Measurements from ENCODE around the gene APRT. TPM values are rescaled to one million over a fixed set of nuclear protein-coding genes. Genes with fewer than 3 reads are reported as not detected.
A peak's percentile ranks its signal among the peaks of the same experiment; 100 is the strongest.

APRT gene
- polyA plus RNA-seq, 3 donors, result 123 to 307 (median 233) TPM

DNA sequence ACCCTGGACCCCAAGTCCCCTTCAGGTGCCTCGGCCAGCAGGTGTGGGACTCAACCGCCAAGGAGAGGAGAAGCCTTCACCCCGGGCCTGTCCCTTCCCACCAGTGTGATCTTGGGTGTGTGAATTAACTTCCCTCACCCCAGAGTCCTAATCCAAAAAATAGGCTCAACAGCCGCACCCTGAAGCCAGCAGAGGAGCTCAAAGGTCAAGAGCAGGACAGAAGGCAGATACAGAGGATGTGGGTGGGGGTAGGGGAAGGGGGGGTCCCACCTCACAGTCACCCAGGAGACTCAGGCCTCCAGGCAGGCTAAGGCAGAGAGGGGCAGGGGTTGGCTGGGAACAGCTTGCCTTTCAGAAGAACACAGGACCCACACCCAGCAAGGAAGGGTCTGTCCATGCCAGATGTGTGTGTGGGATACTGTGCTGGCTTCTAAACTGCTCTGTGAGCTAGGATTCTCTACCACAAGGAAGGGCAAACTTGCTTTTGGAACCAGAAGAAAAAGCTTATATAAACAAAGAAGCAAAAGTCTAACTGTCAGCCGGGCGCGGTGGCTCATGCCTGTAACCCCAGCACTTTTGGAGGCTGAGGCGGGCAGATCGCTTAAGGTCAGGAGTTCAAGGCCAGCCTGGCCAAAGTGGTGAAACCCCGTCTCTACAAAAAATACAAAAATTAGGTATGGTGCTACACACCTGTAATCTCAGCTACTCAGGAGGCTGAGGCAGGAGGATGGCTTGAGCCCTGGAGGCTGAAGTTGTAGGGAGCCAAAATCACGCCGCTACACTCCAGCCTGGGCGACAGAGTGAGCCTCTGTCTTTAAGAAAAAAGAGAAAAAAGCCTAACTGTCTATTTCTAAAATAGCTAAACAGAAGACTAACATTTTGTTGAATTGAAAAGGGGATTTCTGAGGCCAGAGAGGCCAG lies 31.3 kb downstream of the APRT start:
- peaks cover 67% of the 10 kb centered on the region for H3K4me1 Mint-ChIP-seq
- H3K4me3 ChIP-seq (replicated peaks in 1 of 3; ENCODE audit: low read depth in 2 of 3, low read length in 3 of 3), result peak overlapping the region in 2 of 3 experiments; percentile 28 to 80
- TF ChIP-seq CTCF (IDR thresholded peaks at IDR 0.05), result no peak
- H3K36me3 Mint-ChIP-seq, result peaks cover 10 to 37% of the 10 kb centered on the region in 2 donors
- WGBS (ENCODE audit: insufficient coverage), result no CpG with 5 or more reads among the region's 13 CpGs
- no peaks in the 10 kb centered on the region for H3K27me3 Mint-ChIP-seq (ENCODE audit: low read depth in 3 of 3)
- H3K27ac Mint-ChIP-seq, result peak overlapping the region; percentile 95 to 99 (median 98)
- H3K4me3 Mint-ChIP-seq, result peak overlapping the region; percentile 90 to 93
- no peaks in the 10 kb centered on the region for H3K9me3 ChIP-seq (replicated peaks in 1 of 2; ENCODE audit: control insufficient read depth in 1 of 2, insufficient read depth in 1 of 2, low read length in 2 of 2)
- H2AFZ ChIP-seq (ENCODE audit: insufficient read depth, low read depth, low read length, poor library complexity, severe bottlenecking), result no peak overlapping the region
- peaks cover 65 to 80% of the 10 kb centered on the region in 2 donors for H3K4me1 ChIP-seq (ENCODE audit: control insufficient read depth in 1 of 2, insufficient read depth in 2 of 2, low read length in 2 of 2)
- peaks cover 75% of the 10 kb centered on the region for H4K20me1 ChIP-seq (ENCODE audit: insufficient read depth, low read length)
- H3K79me2 ChIP-seq (ENCODE audit: insufficient read depth, low read length), result peaks cover 89% of the 10 kb centered on the region
- peak overlapping the region; percentile 86 to 99 for H3K27ac ChIP-seq (ENCODE audit: low read depth in 1 of 2, low read length in 2 of 2)
- H3K9me3 Mint-ChIP-seq, result no peaks in the 10 kb centered on the region
- peak overlapping the region; percentile 84 for H3K9ac ChIP-seq (ENCODE audit: insufficient read depth, low read length, poor library complexity, severe bottlenecking)
- H3K27me3 ChIP-seq (ENCODE audit: control insufficient read depth in 2 of 2, insufficient read depth in 2 of 2, low read length in 2 of 2), result no peaks in the 10 kb centered on the region
- H3K4me2 ChIP-seq (replicated peaks; ENCODE audit: extremely low read depth, low read length, poor library complexity, severe bottlenecking), result peak overlapping the region; percentile 90
- intact Hi-C loops (cut with micrococcal nuclease), result loop anchor here in 1 of 2 donors (5.0 to 10.0 kb wide), 3 partner anchors 77 to 1164 kb away; partner anchors contain the start of genes DEF8, GALNS and TRAPPC2L
- H3K36me3 ChIP-seq (replicated peaks in 1 of 2; ENCODE audit: control insufficient read depth in 1 of 2, insufficient read depth in 2 of 2, low read length in 2 of 2), result peaks cover 6 to 11% of the 10 kb centered on the region in 2 donors
- no peak for DNase-seq

- H3K9me3 Mint-ChIP-seq, result no peaks in the 10 kb centered on the region
- Histone ChIP-seq H3K4me2 (replicated peaks; ENCODE audit: extremely low read depth, low read length, poor library complexity, severe bottlenecking) (peak overlapping the region; percentile 90), H3K27me3 (ENCODE audit: control insufficient read depth in 2 of 2, insufficient read depth in 2 of 2, low read length in 2 of 2) (no peaks in the 10 kb centered on the region), H4K20me1 (ENCODE audit: insufficient read depth, low read length) (peaks cover 83% of the 10 kb centered on the region), H3K9me3 (replicated peaks in 1 of 2; ENCODE audit: control insufficient read depth in 1 of 2, insufficient read depth in 1 of 2, low read length in 2 of 2) (no peaks in the 10 kb centered on the region), H3K9ac (ENCODE audit: insufficient read depth, low read length, poor library complexity, severe bottlenecking) (peak overlapping the region; percentile 84), H3K4me3 (replicated peaks in 1 of 3; ENCODE audit: low read depth in 2 of 3, low read length in 3 of 3) (peak overlapping the region in 1 of 3 experiments; percentile 80), H2AFZ (ENCODE audit: insufficient read depth, low read depth, low read length, poor library complexity, severe bottlenecking) (no peak overlapping the region), H3K27ac (ENCODE audit: low read depth in 1 of 2, low read length in 2 of 2) (peak overlapping the region; percentile 86 to 99), H3K4me1 (ENCODE audit: control insufficient read depth in 1 of 2, insufficient read depth in 2 of 2, low read length in 2 of 2) (peaks cover 71 to 84% of the 10 kb centered on the region in 2 donors), H3K36me3 (replicated peaks in 1 of 2; ENCODE audit: control insufficient read depth in 1 of 2, insufficient read depth in 2 of 2, low read length in 2 of 2) (peaks cover 6 to 11% of the 10 kb centered on the region in 2 donors), H3K79me2 (ENCODE audit: insufficient read depth, low read length) (peaks cover 93% of the 10 kb centered on the region)
- H3K27ac Mint-ChIP-seq, result peak overlapping the region; percentile 95 to 99 (median 98)
- peaks cover 72% of the 10 kb centered on the region for H3K4me1 Mint-ChIP-seq
- intact Hi-C loops (cut with micrococcal nuclease), result loop anchor here in 1 of 2 donors (5.0 to 10.0 kb wide), 3 partner anchors 78 to 1165 kb away; partner anchors contain the start of genes DEF8, GALNS and TRAPPC2L
- no peaks in the 10 kb centered on the region for H3K27me3 Mint-ChIP-seq (ENCODE audit: low read depth in 3 of 3)
- H3K4me3 Mint-ChIP-seq, result peak overlapping the region; percentile 47 to 93
- no peak for DNase-seq
- no peak for TF ChIP-seq CTCF (IDR thresholded peaks at IDR 0.05)
- 72% methylated on average over 24 of the region's 34 CpGs for WGBS (ENCODE audit: insufficient coverage)
- peaks cover 10 to 40% of the 10 kb centered on the region in 2 donors for H3K36me3 Mint-ChIP-seq
Observed at GRCh38 chr16:88779406-88780141, 32.2 kb downstream of the APRT start.
